ENCODE data around the gene FBLN1. TPM values are rescaled to one million over a fixed set of nuclear protein-coding genes. Genes with fewer than 3 reads are reported as not detected.

Gene FBLN1
- total RNA-seq, 1 donor from 2014 or later: not detected

- Mint-ChIP-seq H3K4me1 (no peaks in the 10 kb centered on the region), H3K27me3 (peaks cover 22% of the 10 kb centered on the region), H3K36me3 (ENCODE audit: low read depth) (peaks cover 3% of the 10 kb centered on the region), H3K27ac (no peak overlapping the region), H3K9me3 (peaks cover 9% of the 10 kb centered on the region), H3K4me3 (no peak overlapping the region)
- ChIA-PET POLR2A (no interaction called here), CTCF (no interaction called here)
- ATAC-seq (ENCODE audit: low read depth) (no peak), DNase-seq (no peak)
- intact Hi-C loops (cut with micrococcal nuclease): no loop called here
- TF ChIP-seq, protein P1, sequence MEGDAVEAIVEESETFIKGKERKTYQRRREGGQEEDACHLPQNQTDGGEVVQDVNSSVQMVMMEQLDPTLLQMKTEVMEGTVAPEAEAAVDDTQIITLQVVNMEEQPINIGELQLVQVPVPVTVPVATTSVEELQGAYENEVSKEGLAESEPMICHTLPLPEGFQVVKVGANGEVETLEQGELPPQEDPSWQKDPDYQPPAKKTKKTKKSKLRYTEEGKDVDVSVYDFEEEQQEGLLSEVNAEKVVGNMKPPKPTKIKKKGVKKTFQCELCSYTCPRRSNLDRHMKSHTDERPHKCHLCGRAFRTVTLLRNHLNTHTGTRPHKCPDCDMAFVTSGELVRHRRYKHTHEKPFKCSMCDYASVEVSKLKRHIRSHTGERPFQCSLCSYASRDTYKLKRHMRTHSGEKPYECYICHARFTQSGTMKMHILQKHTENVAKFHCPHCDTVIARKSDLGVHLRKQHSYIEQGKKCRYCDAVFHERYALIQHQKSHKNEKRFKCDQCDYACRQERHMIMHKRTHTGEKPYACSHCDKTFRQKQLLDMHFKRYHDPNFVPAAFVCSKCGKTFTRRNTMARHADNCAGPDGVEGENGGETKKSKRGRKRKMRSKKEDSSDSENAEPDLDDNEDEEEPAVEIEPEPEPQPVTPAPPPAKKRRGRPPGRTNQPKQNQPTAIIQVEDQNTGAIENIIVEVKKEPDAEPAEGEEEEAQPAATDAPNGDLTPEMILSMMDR (IDR thresholded peaks at IDR 0.05): no peak
Measured at GRCh38 chr22:45568213-45568612, 65.5 kb downstream of the FBLN1 start.

- Mint-ChIP-seq H3K9me3 (peaks cover 9% of the 10 kb centered on the region), H3K27ac (no peak overlapping the region), H3K27me3 (peaks cover 14% of the 10 kb centered on the region), H3K36me3 (ENCODE audit: low read depth) (peaks cover 3% of the 10 kb centered on the region), H3K4me3 (no peak overlapping the region), H3K4me1 (no peaks in the 10 kb centered on the region)
- no peak for DNase-seq
- no peak for ATAC-seq (ENCODE audit: low read depth)
- TF ChIP-seq, protein P1 (IDR thresholded peaks at IDR 0.05): no peak
- intact Hi-C loops (cut with micrococcal nuclease): loop anchor here (10.0 kb wide), 1 partner anchor 294 kb away; no protein-coding TSS in a partner anchor
- POLR2A ChIA-PET: no interaction called here
- CTCF ChIA-PET: no interaction called here
Measured at GRCh38 chr22:45571089-45571488, 68.4 kb downstream of the FBLN1 start.

GRCh38 chr22:45572444-45572843 is 69.8 kb downstream of the FBLN1 start:
- Mint-ChIP-seq H3K36me3 (ENCODE audit: low read depth) (peaks cover 3% of the 10 kb centered on the region), H3K27ac (no peak overlapping the region), H3K4me1 (no peaks in the 10 kb centered on the region), H3K27me3 (peaks cover 21% of the 10 kb centered on the region), H3K4me3 (no peak overlapping the region), H3K9me3 (peaks cover 9% of the 10 kb centered on the region)
- ChIA-PET CTCF (interaction anchor here (1.0 kb wide), 1 partner anchor 23 kb away, joined by 3 read pairs; no protein-coding TSS in a partner anchor), POLR2A (no interaction called here)
- intact Hi-C loops (cut with micrococcal nuclease): loop anchor here (10.0 kb wide), 1 partner anchor 292 kb away; no protein-coding TSS in a partner anchor
- TF ChIP-seq, protein P1 (IDR thresholded peaks at IDR 0.05): no peak
- DNase-seq (no peak), ATAC-seq (ENCODE audit: low read depth) (no peak)

GRCh38 chr22:45574069-45574703 is 71.5 kb downstream of the FBLN1 start:
- TF ChIP-seq, protein P1 (IDR thresholded peaks at IDR 0.05): no peak
- no peak overlapping the region for H3K4me3 Mint-ChIP-seq
- intact Hi-C loops (cut with micrococcal nuclease): loop anchor here (10.0 kb wide), 1 partner anchor 291 kb away; no protein-coding TSS in a partner anchor
- CTCF ChIA-PET: no interaction called here
- DNase-seq (no peak), ATAC-seq (ENCODE audit: low read depth) (no peak)
- no peak overlapping the region for H3K27ac Mint-ChIP-seq
- peaks cover 3% of the 10 kb centered on the region for H3K36me3 Mint-ChIP-seq (ENCODE audit: low read depth)
- no peaks in the 10 kb centered on the region for H3K4me1 Mint-ChIP-seq
- POLR2A ChIA-PET: no interaction called here
- peaks cover 17% of the 10 kb centered on the region for H3K27me3 Mint-ChIP-seq
- H3K9me3 Mint-ChIP-seq: peaks cover 9% of the 10 kb centered on the region

DNA sequence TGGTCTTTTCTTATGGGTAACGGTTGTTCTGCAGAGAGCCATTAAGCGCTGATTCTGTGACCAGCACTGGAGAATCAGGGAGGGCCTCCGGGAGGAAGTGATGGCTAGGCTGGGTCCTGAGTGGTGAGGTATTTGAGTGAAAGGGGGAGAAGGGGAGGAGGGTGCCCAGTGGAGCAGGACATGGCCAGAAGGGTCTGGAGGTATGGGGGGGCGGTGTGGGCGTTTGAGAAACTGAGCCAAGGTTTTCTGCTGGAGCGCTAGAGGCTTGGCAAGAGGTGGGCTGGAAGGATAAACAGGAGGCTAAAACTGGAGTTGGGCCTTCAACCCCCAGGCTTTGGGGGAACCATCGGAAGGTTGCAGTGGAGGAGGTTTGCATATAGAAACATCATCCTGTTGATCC is 72.5 kb downstream of the FBLN1 start:
- Mint-ChIP-seq H3K4me3 (no peak overlapping the region), H3K4me1 (no peaks in the 10 kb centered on the region), H3K27ac (no peak overlapping the region), H3K27me3 (peaks cover 17% of the 10 kb centered on the region), H3K9me3 (peaks cover 9% of the 10 kb centered on the region), H3K36me3 (ENCODE audit: low read depth) (peaks cover 3% of the 10 kb centered on the region)
- ChIA-PET POLR2A (no interaction called here), CTCF (no interaction called here)
- no peak for ATAC-seq (ENCODE audit: low read depth)
- TF ChIP-seq, protein P1 (IDR thresholded peaks at IDR 0.05): no peak
- no peak for DNase-seq
- intact Hi-C loops (cut with micrococcal nuclease): loop anchor here (10.0 kb wide), 1 partner anchor 290 kb away; no protein-coding TSS in a partner anchor

All from activated B cell treated with CpG ODN at 0.5 μM for 24 hours (primary cell).